Skeletal muscle tissue (tissue), 4 donors: ENCODE measurements around the gene MALAT1. TPM values are rescaled to one million over a fixed set of nuclear protein-coding genes. Genes with fewer than 3 reads are reported as not detected.

ENCODE experiments used
- H3K27ac ChIP-seq: one replicate; pipeline ENCODE4 v1.7.0; 2013; ENCODE audit warnings: mild to moderate bottlenecking, low read depth, low read length, inconsistent platforms
- H3K27me3 ChIP-seq, 3 donors: one replicate each; pipeline ENCODE4 v1.7.0; 2013; ENCODE audit warnings: low read length in 3 of 3; ENCODE audit not compliant: control insufficient read depth in 3 of 3, insufficient read depth in 3 of 3
- H3K36me3 ChIP-seq, 3 donors: one replicate each; pipeline ENCODE4 v1.7.0; 2013; ENCODE audit warnings: low read length in 3 of 3; ENCODE audit not compliant: control insufficient read depth in 3 of 3, insufficient read depth in 3 of 3
- H3K4me1 ChIP-seq, 3 donors: one replicate each; pipeline ENCODE4 v1.7.0; 2013; ENCODE audit warnings: low read length in 3 of 3, mild to moderate bottlenecking in 3 of 3; ENCODE audit not compliant: control insufficient read depth in 3 of 3, insufficient read depth in 3 of 3
- H3K4me3 ChIP-seq, 3 donors: one replicate each; pipeline ENCODE4 v1.7.0; 2013; ENCODE audit warnings: low read length in 3 of 3
- H3K9ac ChIP-seq, 3 donors: one replicate each; pipeline ENCODE4 v1.7.0; 2013; ENCODE audit warnings: low read length in 3 of 3, mild to moderate bottlenecking in 3 of 3, moderate library complexity in 2 of 3, low read depth in 1 of 3
- H3K9me3 ChIP-seq, 3 donors: one replicate each; pipeline ENCODE4 v1.7.0; 2013; ENCODE audit warnings: low read length in 3 of 3; ENCODE audit not compliant: control insufficient read depth in 3 of 3
- total RNA-seq: library from RNA; depleted of rRNA; stranded (reverse); fragments of >200 nt; gene quantifications from one replicate; pipeline ENCODE4 v1.2.3, GENCODE V29; 2014
- donor health status: Osteomylitis.

Gene MALAT1
- total RNA-seq, 1 donor from 2014 or later = 7,794 TPM

- Histone ChIP-seq H3K9ac (no peak overlapping the region), H3K4me1 (peaks cover 11 to 15% (median 13%) of the 10 kb centered on the region in 3 donors), H3K27me3 (no peaks in the 10 kb centered on the region), H3K27ac (no peak overlapping the region), H3K4me3 (no peak overlapping the region), H3K36me3 (peaks cover 29 to 41% (median 36%) of the 10 kb centered on the region in 3 donors), H3K9me3 (no peaks in the 10 kb centered on the region)
Measured at GRCh38 chr11:65548395-65548794, 49.5 kb downstream of the MALAT1 start.

- Histone ChIP-seq H3K4me3 (no peak overlapping the region), H3K36me3 (peaks cover 27 to 41% (median 33%) of the 10 kb centered on the region in 3 donors), H3K27ac (no peak overlapping the region), H3K9me3 (no peaks in the 10 kb centered on the region), H3K27me3 (no peaks in the 10 kb centered on the region), H3K4me1 (peaks cover 11 to 15% (median 13%) of the 10 kb centered on the region in 3 donors), H3K9ac (no peak overlapping the region)
Measured at GRCh38 chr11:65549096-65549495, 50.3 kb downstream of the MALAT1 start.

- Histone ChIP-seq H3K4me1 (peaks cover 30 to 34% (median 33%) of the 10 kb centered on the region in 3 donors), H3K27ac (no peak overlapping the region)
Measured at GRCh38 chr11:65551572-65552387, 52.9 kb downstream of the MALAT1 start.

GRCh38 chr11:65552388-65552951 lies 53.6 kb downstream of the MALAT1 start:
- Histone ChIP-seq H3K27ac (no peak overlapping the region), H3K9ac (peak overlapping the region in 1 of 3 donors; percentile 64), H3K4me3 (peak overlapping the region in 1 of 3 donors; percentile 22), H3K36me3 (peaks cover 12 to 35% (median 30%) of the 10 kb centered on the region in 3 donors), H3K4me1 (peaks cover 36 to 40% (median 40%) of the 10 kb centered on the region in 3 donors), H3K9me3 (no peaks in the 10 kb centered on the region), H3K27me3 (no peaks in the 10 kb centered on the region)

More at GRCh38 chr11:65551572-65552387, 52.9 kb downstream of the MALAT1 start:
- no peaks in the 10 kb centered on the region for H3K27me3 ChIP-seq
- peaks cover 12 to 36% (median 32%) of the 10 kb centered on the region in 3 donors for H3K36me3 ChIP-seq
- no peak overlapping the region for H3K4me3 ChIP-seq
- no peaks in the 10 kb centered on the region for H3K9me3 ChIP-seq
- peak overlapping the region in 1 of 3 donors; percentile 64 for H3K9ac ChIP-seq

GRCh38 chr11:65553301-65554001 lies 54.6 kb downstream of the MALAT1 start:
- Histone ChIP-seq H3K4me1 (peaks cover 36 to 40% (median 40%) of the 10 kb centered on the region in 3 donors), H3K9ac (no peak overlapping the region), H3K36me3 (peaks cover 12 to 30% (median 23%) of the 10 kb centered on the region in 3 donors), H3K9me3 (no peaks in the 10 kb centered on the region), H3K4me3 (no peak overlapping the region), H3K27ac (no peak overlapping the region), H3K27me3 (no peaks in the 10 kb centered on the region)

- Histone ChIP-seq H3K27ac (no peak overlapping the region), H3K4me3 (no peak overlapping the region), H3K36me3 (peaks cover 12 to 22% (median 15%) of the 10 kb centered on the region in 3 donors), H3K27me3 (no peaks in the 10 kb centered on the region), H3K4me1 (peaks cover 44 to 48% (median 48%) of the 10 kb centered on the region in 3 donors), H3K9ac (peak overlapping the region in 2 of 3 donors; percentile 0 to 64), H3K9me3 (no peaks in the 10 kb centered on the region)
Measured at GRCh38 chr11:65554057-65554818, 55.4 kb downstream of the MALAT1 start.

- Histone ChIP-seq H3K36me3 (peaks cover 12 to 22% (median 15%) of the 10 kb centered on the region in 3 donors), H3K27ac (peak overlapping the region; percentile 81), H3K9ac (peak overlapping the region; percentile 21 to 64 (median 32)), H3K27me3 (no peaks in the 10 kb centered on the region), H3K4me3 (no peak overlapping the region), H3K4me1 (peaks cover 51 to 55% (median 54%) of the 10 kb centered on the region in 3 donors), H3K9me3 (no peaks in the 10 kb centered on the region)
Measured at GRCh38 chr11:65554842-65555430, 56.1 kb downstream of the MALAT1 start.

GRCh38 chr11:65555693-65556231 lies 56.9 kb downstream of the MALAT1 start:
- Histone ChIP-seq H3K27ac (peak overlapping the region; percentile 81), H3K9ac (peak overlapping the region; percentile 13 to 64 (median 32)), H3K4me1 (peaks cover 59 to 63% (median 63%) of the 10 kb centered on the region in 3 donors), H3K9me3 (no peaks in the 10 kb centered on the region), H3K27me3 (no peaks in the 10 kb centered on the region), H3K36me3 (peaks cover 12 to 21% (median 15%) of the 10 kb centered on the region in 3 donors), H3K4me3 (peak overlapping the region in 1 of 3 donors; percentile 30)
